Stimulated activated CD4-positive, alpha-beta T cell treated with anti-CD3 and anti-CD28 coated beads, Interleukin-1b, Interleukin-23, amount 100 ng/mL, for 1 hour (primary cell): ENCODE data around the gene CCL7.
"Not testable (repeated sequence)": the region's sequence is repeated elsewhere in the genome, so short reads cannot be mapped to it uniquely, and the experiment has no call there.

Source experiments
- DNase-seq, 2 donors: peaks; one replicate each; pipeline ENCODE4 v3.0.0-alpha.2; 2020; ENCODE audit warnings: low read depth in 2 of 2

Gene CCL7

GRCh38 chr17:34269969-34270368 is at the start of gene CCL7:
Gene CCL7, plus strand, starts transcription at chr17:34270221. Its CDS starts 70 bp downstream, at chr17:34270291.
- no peak for DNase-seq

- DNase-seq = no peak
Observed at GRCh38 chr17:34220752-34221395, 49.1 kb upstream of the CCL7 start.

GRCh38 chr17:34221411-34221810 is 48.6 kb upstream of the CCL7 start:
- DNase-seq = no peak

GRCh38 chr17:34222722-34223497 is 47.1 kb upstream of the CCL7 start:
- no peak for DNase-seq

- DNase-seq = no peak
Observed at GRCh38 chr17:34225046-34225445, 45.0 kb upstream of the CCL7 start.

GRCh38 chr17:34226011-34226743 is 43.8 kb upstream of the CCL7 start:
- DNase-seq = no peak

GRCh38 chr17:34226744-34227034 is 43.3 kb upstream of the CCL7 start:
- DNase-seq = no peak

- not testable (repeated sequence) for DNase-seq
Observed at GRCh38 chr17:34227293-34227692, 42.7 kb upstream of the CCL7 start.

GRCh38 chr17:34227707-34228106 is 42.3 kb upstream of the CCL7 start:
- DNase-seq = no peak

GRCh38 chr17:34228781-34229180 is 41.2 kb upstream of the CCL7 start:
- no peak for DNase-seq

GRCh38 chr17:34230342-34230741 is 39.7 kb upstream of the CCL7 start:
- DNase-seq = no peak

GRCh38 chr17:34234616-34235015 is 35.4 kb upstream of the CCL7 start:
- DNase-seq = no peak

GRCh38 chr17:34235389-34236028 is 34.5 kb upstream of the CCL7 start:
- DNase-seq = no peak

GRCh38 chr17:34236281-34236892 is 33.6 kb upstream of the CCL7 start:
- DNase-seq = no peak

GRCh38 chr17:34237458-34237857 is 32.6 kb upstream of the CCL7 start:
- no peak for DNase-seq

- DNase-seq = no peak
Observed at GRCh38 chr17:34241062-34241461, 29.0 kb upstream of the CCL7 start.

GRCh38 chr17:34242587-34243363 is 27.2 kb upstream of the CCL7 start:
- DNase-seq = no peak

GRCh38 chr17:34243364-34244320 is 26.4 kb upstream of the CCL7 start:
- DNase-seq = no peak

- DNase-seq = no peak
Observed at GRCh38 chr17:34245351-34245905, 24.6 kb upstream of the CCL7 start.

GRCh38 chr17:34246446-34246845 is 23.6 kb upstream of the CCL7 start:
- no peak for DNase-seq
